ENCODE results near the gene IL17F. TPM values are rescaled to one million over a fixed set of nuclear protein-coding genes. Genes with fewer than 3 reads are reported as not detected.
"Not testable (repeated sequence)": the region's sequence is repeated elsewhere in the genome, so short reads cannot be mapped to it uniquely, and the experiment has no call there.

Gene IL17F
- total RNA-seq, 1 donor from 2014 or later, result not detected

DNA sequence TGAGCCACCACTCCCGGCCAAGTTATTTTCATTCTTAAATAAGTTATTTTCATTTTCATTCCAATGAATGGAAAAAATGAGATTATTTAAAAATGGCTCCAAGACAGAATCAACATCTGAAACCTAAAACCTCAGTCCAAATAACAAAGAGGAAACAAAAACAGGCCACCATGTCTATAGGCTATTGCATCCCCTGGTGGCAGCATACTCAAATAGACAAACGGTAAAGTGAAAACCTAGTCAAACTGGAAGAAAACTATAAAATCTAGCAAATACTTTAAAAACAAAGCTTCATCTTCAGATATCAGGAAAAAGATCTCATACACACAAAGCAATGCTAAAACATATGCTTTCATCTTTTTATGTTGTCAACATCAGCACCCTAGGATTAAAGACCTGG, 37.2 kb downstream of the IL17F start:
- intact Hi-C loops (cut with DNase I), result no loop called here
- DNase-seq (no peak), ATAC-seq (ENCODE audit: poor library complexity) (no peak)

DNA sequence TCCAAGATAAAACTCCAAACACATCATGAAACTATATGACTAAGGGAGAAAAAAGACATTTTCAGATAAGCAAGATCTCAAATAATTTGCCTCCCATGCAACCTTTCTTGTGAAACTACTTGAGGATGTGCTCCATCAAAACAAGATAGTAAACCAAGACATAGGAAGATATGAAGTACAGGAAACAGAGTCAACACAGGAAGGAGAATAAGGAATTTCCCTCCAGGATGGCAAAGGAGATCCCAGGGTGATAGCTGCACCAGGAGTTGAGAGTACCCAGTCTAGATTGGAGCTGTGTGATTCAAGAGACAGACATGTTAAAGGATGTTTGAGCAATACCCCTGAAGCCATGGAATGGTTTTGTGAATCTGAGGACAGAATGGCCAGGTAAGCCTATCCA, 42.8 kb downstream of the IL17F start:
- ATAC-seq (ENCODE audit: poor library complexity) (no peak), DNase-seq (no peak)
- intact Hi-C loops (cut with DNase I), result no loop called here

DNA sequence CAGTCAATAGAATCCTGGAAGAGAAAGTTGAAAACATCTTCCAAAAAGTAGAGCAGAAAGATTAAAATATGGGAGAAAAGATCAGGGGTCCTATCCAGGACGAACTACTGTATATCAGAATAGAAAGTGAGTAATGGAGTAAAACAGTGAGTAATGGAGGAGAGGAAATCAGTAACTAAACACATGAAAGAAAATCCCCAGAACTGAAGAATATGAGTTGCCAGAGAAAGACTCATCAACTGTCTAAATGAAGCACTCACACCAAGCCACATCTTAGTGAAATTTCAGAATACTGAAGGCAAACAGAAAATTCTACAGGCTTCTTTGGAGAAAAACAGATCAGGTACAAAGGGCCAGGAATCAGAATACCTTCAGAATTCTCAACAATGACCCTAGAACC, 43.3 kb downstream of the IL17F start:
- DNase-seq (no peak), ATAC-seq (ENCODE audit: poor library complexity) (no peak)
- intact Hi-C loops (cut with DNase I), result no loop called here

DNA sequence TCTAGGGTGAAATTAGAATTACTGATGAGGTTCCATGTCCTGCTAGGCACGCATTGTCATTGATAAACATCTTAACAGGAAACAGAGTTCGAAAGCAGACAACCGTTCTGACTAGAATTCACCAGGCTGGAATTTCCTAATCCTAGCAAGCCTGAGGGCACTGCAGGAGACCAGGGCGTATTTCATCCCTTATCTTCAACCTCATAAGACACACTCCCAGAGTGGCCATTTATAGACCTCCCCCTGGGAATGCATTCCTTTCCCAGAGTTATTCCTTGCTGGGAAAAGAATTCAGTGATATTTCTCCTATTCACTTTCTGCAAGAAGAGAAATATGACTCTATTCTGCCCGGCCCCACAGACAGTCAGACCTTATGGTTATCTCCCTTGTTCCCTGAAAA, 44.2 kb downstream of the IL17F start:
- ATAC-seq (ENCODE audit: poor library complexity); intact Hi-C loops (cut with DNase I); DNase-seq: not testable (repeated sequence)

DNA sequence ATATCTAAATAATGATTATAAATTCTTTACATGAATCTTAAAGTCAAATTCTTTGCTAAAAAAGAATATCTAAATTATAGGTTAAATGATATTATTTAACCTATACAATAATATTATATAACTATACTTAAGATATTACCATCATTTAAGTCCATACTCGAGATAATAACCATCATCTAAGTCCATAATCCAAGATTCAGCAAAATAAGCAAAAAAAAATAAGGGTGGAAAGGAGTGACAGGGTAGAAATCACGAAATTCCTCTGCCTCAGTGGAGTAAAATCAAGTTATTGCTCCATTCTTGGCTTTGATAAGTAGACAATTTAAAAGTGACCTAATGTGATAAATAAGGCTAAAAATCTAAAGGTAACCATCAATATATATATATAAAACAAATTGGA, 48.4 kb downstream of the IL17F start:
- DNase-seq, result no peak
- ATAC-seq (ENCODE audit: poor library complexity), result no peak
- intact Hi-C loops (cut with DNase I), result no loop called here

DNA sequence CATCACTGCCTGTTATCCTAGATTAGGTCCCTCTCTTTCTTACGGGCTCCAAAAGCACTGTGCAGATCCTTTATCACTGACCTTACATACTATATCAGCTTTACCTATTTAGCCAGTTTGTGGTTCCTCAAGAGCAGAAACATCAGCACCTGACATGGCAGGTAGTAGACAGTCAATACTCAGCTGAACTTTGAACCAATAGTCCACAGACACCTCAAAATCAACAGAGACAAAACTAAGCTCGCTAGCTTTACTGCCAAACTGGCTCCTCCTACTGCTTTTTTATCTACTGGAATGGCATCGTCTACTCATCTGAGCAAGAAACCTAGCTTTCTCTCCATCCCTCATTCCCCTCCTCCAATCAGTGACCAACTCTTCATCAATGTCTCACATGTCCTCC, 52.5 kb downstream of the IL17F start:
- DNase-seq (no peak), ATAC-seq (ENCODE audit: poor library complexity) (no peak)
- intact Hi-C loops (cut with DNase I), result no loop called here

DNA sequence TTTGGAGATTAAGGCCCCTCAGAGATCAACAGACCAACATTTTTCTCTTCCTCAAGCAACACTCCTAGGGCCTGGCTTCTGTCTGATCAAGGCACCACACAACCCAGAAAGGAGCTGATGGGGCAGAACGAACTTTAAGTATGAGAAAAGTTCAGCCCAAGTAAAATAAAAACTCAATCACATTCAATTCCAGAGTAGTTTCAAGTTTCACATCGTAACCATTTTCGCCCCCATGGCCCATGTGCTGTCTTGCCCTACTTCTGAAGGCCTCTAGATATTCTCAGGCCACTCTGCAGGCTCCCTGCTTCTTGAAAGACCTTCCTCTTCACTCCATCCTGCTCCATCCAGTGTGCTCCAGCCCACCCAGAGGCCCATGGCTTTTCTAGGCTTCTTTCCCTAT, 53.9 kb downstream of the IL17F start:
- ATAC-seq (ENCODE audit: poor library complexity) (no peak), DNase-seq (no peak)
- intact Hi-C loops (cut with DNase I), result no loop called here

DNA sequence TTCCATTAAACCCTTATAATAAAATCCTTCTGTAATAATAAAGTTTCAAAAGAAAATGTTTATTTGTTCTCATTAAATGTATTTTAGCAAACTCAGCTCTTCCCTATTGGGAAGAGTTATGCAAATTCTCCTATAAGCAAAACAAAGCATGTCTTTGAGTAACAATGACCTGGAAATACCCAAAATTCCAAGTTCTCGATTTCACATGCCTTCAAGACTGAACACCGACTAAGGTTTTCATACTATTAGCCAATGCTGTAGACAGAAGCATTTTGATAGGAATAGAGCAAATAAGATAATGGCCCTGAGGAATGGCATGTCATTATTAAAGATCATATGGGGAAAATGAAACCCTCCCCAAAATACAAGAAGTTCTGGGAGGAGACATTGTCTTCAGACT, 54.3 kb downstream of the IL17F start:
- DNase-seq (no peak), ATAC-seq (ENCODE audit: poor library complexity) (no peak)
- intact Hi-C loops (cut with DNase I), result no loop called here

DNA sequence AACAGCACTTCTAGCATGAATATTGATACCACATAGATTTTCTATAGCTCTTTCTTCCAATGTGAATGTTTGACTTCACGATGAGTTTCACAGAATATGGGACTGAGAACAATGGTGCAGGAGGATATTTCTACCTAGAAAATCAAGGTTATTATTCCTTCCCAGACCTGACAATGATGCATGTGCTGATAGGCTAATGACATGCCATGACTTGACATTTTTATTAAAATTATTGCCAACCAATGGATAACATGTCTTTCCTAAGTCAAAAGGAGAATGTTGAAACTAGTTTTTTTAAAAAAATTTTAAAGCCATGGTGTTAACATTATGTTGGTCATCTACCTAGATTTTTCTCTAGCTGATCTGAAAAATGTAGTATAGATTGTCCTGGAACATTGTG, 57.2 kb downstream of the IL17F start:
- ATAC-seq (ENCODE audit: poor library complexity) (no peak), DNase-seq (no peak)

More for the DNA sequence above, 57.2 kb downstream of the IL17F start:
- intact Hi-C loops (cut with DNase I), result no loop called here

Other genes with a start within 250 kb of the IL17F start
- not detected for gene PKHD1, start 156.9 kb downstream of the IL17F start, total RNA-seq
- not detected for gene IL17A, start 58.1 kb downstream of the IL17F start, total RNA-seq
- 19.3 TPM for gene MCM3, start 40.2 kb upstream of the IL17F start, total RNA-seq
- gene PAQR8, start 117.7 kb upstream of the IL17F start, total RNA-seq, result 2.6 TPM
- 6.4 TPM for gene EFHC1, start 175.8 kb upstream of the IL17F start, total RNA-seq

Measured in Right ventricle myocardium superior (tissue), 1 donor.